H9 (cell line): Measurements from ENCODE around the gene KCNQ2. TPM values are rescaled to one million over a fixed set of nuclear protein-coding genes. Genes with fewer than 3 reads are reported as not detected.

Experiments used
- DNase-seq: peaks from one replicate; pipeline ENCODE4 v3.0.0-alpha.2; 2017
- H2AFZ ChIP-seq: one replicate; pipeline ENCODE4 v1.6.1; 2013; ENCODE audit warnings: mild to moderate bottlenecking, low read length, control low read depth, moderate library complexity
- H2AK5ac ChIP-seq: 2 replicates; pipeline ENCODE4 v1.6.1; 2013; ENCODE audit warnings: low read length, control low read depth, mixed read lengths; ENCODE audit not compliant: insufficient read length
- H2BK120ac ChIP-seq: one replicate; pipeline ENCODE4 v1.6.1; 2013; ENCODE audit warnings: low read depth, mild to moderate bottlenecking, low read length, control low read depth, inconsistent platforms; ENCODE audit not compliant: poor library complexity, severe bottlenecking
- H2BK12ac ChIP-seq: 2 replicates; pipeline ENCODE4 v1.6.1; 2013; ENCODE audit warnings: low read length, control low read depth, mixed read lengths, low read depth; ENCODE audit not compliant: insufficient read length
- H2BK15ac ChIP-seq: 2 replicates; pipeline ENCODE4 v1.6.1; 2013; ENCODE audit warnings: low read depth, low read length, control low read depth
- H2BK20ac ChIP-seq: one replicate; pipeline ENCODE4 v1.6.1; 2013; ENCODE audit warnings: low read depth, mild to moderate bottlenecking, low read length, control low read depth, inconsistent platforms; ENCODE audit not compliant: poor library complexity, severe bottlenecking
- H2BK5ac ChIP-seq: 2 replicates; pipeline ENCODE4 v1.6.1; 2013; ENCODE audit warnings: low read length, control low read depth, mixed read lengths; ENCODE audit not compliant: insufficient read length
- H3K14ac ChIP-seq: 2 replicates; pipeline ENCODE4 v1.6.1; 2013; ENCODE audit warnings: low read length, control low read depth; ENCODE audit not compliant: insufficient read depth
- H3K18ac ChIP-seq: 2 replicates; pipeline ENCODE4 v1.6.1; 2013; ENCODE audit warnings: low read depth, mild to moderate bottlenecking, mixed read lengths, low read length, control low read depth; ENCODE audit not compliant: insufficient read length
- H3K23ac ChIP-seq: 2 replicates; pipeline ENCODE4 v1.6.1; 2013; ENCODE audit warnings: low read length, control low read depth, mixed read lengths, low read depth; ENCODE audit not compliant: insufficient read length
- H3K23me2 ChIP-seq: 2 replicates; pipeline ENCODE4 v1.6.1; 2013; ENCODE audit warnings: low read depth, mild to moderate bottlenecking, mixed read lengths, low read length, control low read depth; ENCODE audit not compliant: insufficient read length, poor library complexity, severe bottlenecking
- H3K27ac ChIP-seq: 2 replicates; pipeline ENCODE4 v1.5.1; 2013; ENCODE audit warnings: low read length, control low read depth, mixed read lengths, low read depth; ENCODE audit not compliant: insufficient read length
- H3K27me3 ChIP-seq: 2 replicates; pipeline ENCODE4 v1.6.1; 2013; ENCODE audit warnings: low read length, control low read depth, inconsistent platforms; ENCODE audit not compliant: insufficient read depth
- H3K4ac ChIP-seq: 2 replicates; pipeline ENCODE4 v1.6.1; 2013; ENCODE audit warnings: low read depth, mild to moderate bottlenecking, control low read depth, inconsistent platforms, low read length, moderate library complexity
- H3K4me1 ChIP-seq: 2 replicates; pipeline ENCODE4 v1.6.1; 2013; ENCODE audit warnings: low read length, control low read depth, inconsistent platforms; ENCODE audit not compliant: insufficient read depth
- H3K4me2 ChIP-seq: 2 replicates; pipeline ENCODE4 v1.6.1; 2013; ENCODE audit warnings: low read length, control low read depth, mixed read lengths; ENCODE audit not compliant: insufficient read length, insufficient read depth
- H3K56ac ChIP-seq: 2 replicates; pipeline ENCODE4 v1.6.1; 2013; ENCODE audit warnings: low read depth, mild to moderate bottlenecking, mixed read lengths, low read length, control low read depth; ENCODE audit not compliant: insufficient read length
- H3K79me1 ChIP-seq: 2 replicates; pipeline ENCODE4 v1.6.1; 2013; ENCODE audit warnings: low read depth, mild to moderate bottlenecking, moderate library complexity, low read length, control low read depth, inconsistent platforms; ENCODE audit not compliant: insufficient read depth, poor library complexity, severe bottlenecking
- H3K79me2 ChIP-seq: 2 replicates; pipeline ENCODE4 v1.6.1; 2013; ENCODE audit warnings: low read length, control low read depth, inconsistent platforms; ENCODE audit not compliant: insufficient read depth
- H3K9ac ChIP-seq: 2 replicates; pipeline ENCODE4 v1.6.1; 2013; ENCODE audit warnings: low read length, control low read depth, mixed read lengths; ENCODE audit not compliant: insufficient read length; ENCODE audit errors: extremely low read depth
- H3K9me3 ChIP-seq: one replicate; pipeline ENCODE4 v1.6.1; 2013; ENCODE audit warnings: low read depth, low read length, inconsistent platforms; ENCODE audit not compliant: control insufficient read depth
- H3T11ph ChIP-seq: one replicate; pipeline ENCODE4 v1.6.1; 2013; ENCODE audit warnings: mild to moderate bottlenecking, low read length, control low read depth, inconsistent platforms
- H4K20me1 ChIP-seq: one replicate; pipeline ENCODE4 v1.6.1; 2013; ENCODE audit not compliant: control insufficient read depth, insufficient read length, insufficient read depth
- H4K5ac ChIP-seq: 2 replicates; pipeline ENCODE4 v1.6.1; 2013; ENCODE audit warnings: low read depth, mild to moderate bottlenecking, mixed read lengths, low read length, control low read depth; ENCODE audit not compliant: insufficient read length
- H4K8ac ChIP-seq: replicated peaks from 2 replicates; pipeline ENCODE4 v1.6.1; 2013; ENCODE audit warnings: low read length, control low read depth, mixed read lengths, low read depth; ENCODE audit not compliant: insufficient read length
- H4K91ac ChIP-seq: 2 replicates; pipeline ENCODE4 v1.6.1; 2013; ENCODE audit warnings: low read depth, mild to moderate bottlenecking, moderate library complexity, mixed read lengths, low read length, control low read depth; ENCODE audit not compliant: insufficient read length
- H3K27ac Mint-ChIP-seq, 3 experiments: 2 replicates in 2 of 3; 3 replicates in 1 of 3; pipeline ENCODE4 v1.8.0; 2020 to 2021; ENCODE audit warnings: mixed read lengths in 3 of 3, mild to moderate bottlenecking in 1 of 3, moderate library complexity in 1 of 3
- H3K27me3 Mint-ChIP-seq: 2 replicates; pipeline ENCODE4 v1.8.0; 2021; ENCODE audit warnings: low read depth, mild to moderate bottlenecking, moderate library complexity, mixed read lengths
- H3K36me3 Mint-ChIP-seq, 3 experiments: 2 replicates in 2 of 3; 3 replicates in 1 of 3; pipeline ENCODE4 v1.8.0; 2020 to 2021; ENCODE audit warnings: low read depth in 3 of 3, mixed read lengths in 3 of 3; ENCODE audit not compliant: insufficient read depth in 1 of 3
- H3K4me1 Mint-ChIP-seq, 2 experiments: 2 replicates each; pipeline ENCODE4 v1.8.0; 2020; ENCODE audit warnings: mixed read lengths in 2 of 2
- H3K4me3 Mint-ChIP-seq, 2 experiments: 2 replicates in 1 of 2; 3 replicates in 1 of 2; pipeline ENCODE4 v1.8.0; 2020 to 2021; ENCODE audit warnings: mild to moderate bottlenecking in 2 of 2, mixed read lengths in 2 of 2, moderate library complexity in 1 of 2
- H3K9me3 Mint-ChIP-seq, 2 experiments: 2 replicates in 1 of 2; 3 replicates in 1 of 2; pipeline ENCODE4 v1.8.0; 2020; ENCODE audit warnings: mild to moderate bottlenecking in 2 of 2, mixed read lengths in 2 of 2, moderate library complexity in 1 of 2
- WGBS: extraction: QIAGEN DNeasy Blood & Tissue Kit; methylation state at CpG from one replicate; pipeline ENCODE4 v1.1.7; 2013; ENCODE audit warnings: missing lambda C conversion rate, low lambda C conversion rate, mixed read lengths; ENCODE audit not compliant: insufficient read length; ENCODE audit errors: extremely low coverage; 5-methylcytosine and 5-hydroxymethylcytosine counted together
- total RNA-seq: library from RNA; stranded (reverse); gene quantifications from 2 replicates; pipeline ENCODE4 v1.2.1, GENCODE V29; 2021
- TF ChIP-seq, protein P1 (sequence below): fragments of 200-600 bp; sonication (generic); conservative IDR thresholded peaks from 3 replicates; pipeline ENCODE4 v1.8.0; 2021; ENCODE audit warnings: antibody characterized with exemption, mild to moderate bottlenecking

Gene KCNQ2
- total RNA-seq, 1 experiment from 2014 or later: 69.2 TPM

- no peaks in the 10 kb centered on the region for H3K79me1 ChIP-seq
- peaks cover 9 to 11% of the 10 kb centered on the region in 2 experiments; a peak in 3 of 5 replicates for H3K9me3 Mint-ChIP-seq
- no peaks in the 10 kb centered on the region for H3K4me1 ChIP-seq
- no peak overlapping the region for H3K56ac ChIP-seq
- TF ChIP-seq, protein P1, sequence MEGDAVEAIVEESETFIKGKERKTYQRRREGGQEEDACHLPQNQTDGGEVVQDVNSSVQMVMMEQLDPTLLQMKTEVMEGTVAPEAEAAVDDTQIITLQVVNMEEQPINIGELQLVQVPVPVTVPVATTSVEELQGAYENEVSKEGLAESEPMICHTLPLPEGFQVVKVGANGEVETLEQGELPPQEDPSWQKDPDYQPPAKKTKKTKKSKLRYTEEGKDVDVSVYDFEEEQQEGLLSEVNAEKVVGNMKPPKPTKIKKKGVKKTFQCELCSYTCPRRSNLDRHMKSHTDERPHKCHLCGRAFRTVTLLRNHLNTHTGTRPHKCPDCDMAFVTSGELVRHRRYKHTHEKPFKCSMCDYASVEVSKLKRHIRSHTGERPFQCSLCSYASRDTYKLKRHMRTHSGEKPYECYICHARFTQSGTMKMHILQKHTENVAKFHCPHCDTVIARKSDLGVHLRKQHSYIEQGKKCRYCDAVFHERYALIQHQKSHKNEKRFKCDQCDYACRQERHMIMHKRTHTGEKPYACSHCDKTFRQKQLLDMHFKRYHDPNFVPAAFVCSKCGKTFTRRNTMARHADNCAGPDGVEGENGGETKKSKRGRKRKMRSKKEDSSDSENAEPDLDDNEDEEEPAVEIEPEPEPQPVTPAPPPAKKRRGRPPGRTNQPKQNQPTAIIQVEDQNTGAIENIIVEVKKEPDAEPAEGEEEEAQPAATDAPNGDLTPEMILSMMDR: no peak
- no peak overlapping the region for H3K23ac ChIP-seq
- no peaks in the 10 kb centered on the region for H4K20me1 ChIP-seq
- no CpG with 5 or more reads among the region's 26 CpGs for WGBS
- no peak for DNase-seq
- H3K79me2 ChIP-seq: no peaks in the 10 kb centered on the region; the same call in 1 of the 2 replicates
- no peak overlapping the region for H2BK20ac ChIP-seq
- H3K4me1 Mint-ChIP-seq: peaks cover under 1 to 13% of the 10 kb centered on the region in 2 experiments; a peak in 2 of 4 replicates
- H4K5ac ChIP-seq: no peak overlapping the region
- no peaks in the 10 kb centered on the region for H3K23me2 ChIP-seq
- H3K9me3 ChIP-seq: no peaks in the 10 kb centered on the region
- H3K27me3 Mint-ChIP-seq: no peaks in the 10 kb centered on the region
- H2AFZ ChIP-seq: no peak overlapping the region
- no peaks in the 10 kb centered on the region for H3K27me3 ChIP-seq
- no peak overlapping the region for H2BK5ac ChIP-seq
- no peak overlapping the region for H2BK12ac ChIP-seq
- H3K9ac ChIP-seq: no peak overlapping the region
- no peak overlapping the region for H3K14ac ChIP-seq
- peak overlapping the region in 1 of 3 experiments; percentile 35; a peak in 1 of 7 replicates for H3K27ac Mint-ChIP-seq
- no peak overlapping the region for H3K4me3 Mint-ChIP-seq
- H4K8ac ChIP-seq: no peak overlapping the region
- H2AK5ac ChIP-seq: no peak overlapping the region
- H3K4ac ChIP-seq: no peak overlapping the region
- H3K27ac ChIP-seq: no peak overlapping the region
- H3K18ac ChIP-seq: no peak overlapping the region
- H4K91ac ChIP-seq: no peak overlapping the region
- no peak overlapping the region for H3K4me2 ChIP-seq
- no peak overlapping the region for H2BK120ac ChIP-seq
- no peak overlapping the region for H3T11ph ChIP-seq
- H3K36me3 Mint-ChIP-seq: peaks cover 12 to 28% (median 15%) of the 10 kb centered on the region in 3 experiments
- no peak overlapping the region for H2BK15ac ChIP-seq
Measured at GRCh38 chr20:63440366-63440955, 32.0 kb downstream of the KCNQ2 start.
